GM12878 (cell line): ENCODE measurements around the gene BCR. TPM values are rescaled to one million over a fixed set of nuclear protein-coding genes. Genes with fewer than 3 reads are reported as not detected.

Experiments
- ATAC-seq: fragments of 200-7000 bp; cut with Tn5 transposase; 3 replicates; pipeline ENCODE4 v1.9.1; 2020; ENCODE audit warnings: mild to moderate bottlenecking, moderate library complexity
- BruUV-seq: library from RNA; stranded (reverse); fragments of 400-500 nt; replicated peaks from 2 replicates; lab custom pipeline; 2021; lab: Mats Ljungman, UMichigan
- CTCF ChIA-PET: fragments of 300-600 bp; sonication (Branson Sonifier 250); formaldehyde crosslinking; extraction: SDS; loops from one replicate; lab custom pipeline; 2021; ENCODE audit warnings: inconsistent platforms; lab: Yijun Ruan, JAX
- POLR2A ChIA-PET: fragments of 350-600 bp; formaldehyde crosslinking; extraction: SDS; loops from one replicate; lab custom pipeline; 2021; ENCODE audit warnings: inconsistent platforms; lab: Charles Lee
- RAD21 ChIA-PET: fragments of 300-600 bp; sonication (Branson Sonifier 250); formaldehyde crosslinking; loops from one replicate; lab custom pipeline; 2023; ENCODE audit warnings: antibody characterized with exemption; ENCODE audit not compliant: unreplicated experiment; lab: Charles Lee
- SMC1A ChIA-PET: fragments of 300-600 bp; sonication (Branson Sonifier 250); formaldehyde crosslinking; loops from one replicate; lab custom pipeline; 2023; ENCODE audit not compliant: unreplicated experiment, uncharacterized antibody; lab: Charles Lee
- DNase-seq: peaks from one replicate; pipeline ENCODE4 v3.0.0-alpha.2; 2011; ENCODE audit warnings: low read depth, low spot score
- FAIRE-seq: peaks from 3 replicates; lab custom pipeline; 2011; peaks lifted over from hg19 to GRCh38; lab: Jason Lieb, UNC
- H2AFZ ChIP-seq: 2 replicates; pipeline ENCODE4 v1.6.0; 2011; ENCODE audit warnings: low read depth, low read length, control low read depth; ENCODE audit not compliant: control insufficient read depth
- H3K27ac ChIP-seq: 2 replicates; pipeline ENCODE4 v1.5.1; 2011; ENCODE audit warnings: control low read depth; ENCODE audit not compliant: control insufficient read depth, insufficient read depth
- H3K27me3 ChIP-seq, 2 experiments: replicated peaks in 1 of 2; 2 replicates each; pipeline versions ENCODE4 v1.6.0 to v1.6.1; 2011; ENCODE audit warnings: low read length in 1 of 2; ENCODE audit not compliant: control insufficient read depth in 2 of 2, insufficient read depth in 2 of 2
- H3K36me3 ChIP-seq, 2 experiments: 2 replicates each; pipeline ENCODE4 v1.5.1; 2011; ENCODE audit warnings: low read length in 1 of 2; ENCODE audit not compliant: control insufficient read depth in 2 of 2, insufficient read depth in 2 of 2
- H3K4me1 ChIP-seq: 2 replicates; pipeline ENCODE4 v1.6.1; 2011; ENCODE audit warnings: mild to moderate bottlenecking, low read length, moderate library complexity, mixed read lengths; ENCODE audit not compliant: control insufficient read depth, insufficient read depth
- H3K4me2 ChIP-seq: 2 replicates; pipeline ENCODE4 v1.6.0; 2011; ENCODE audit warnings: control low read depth; ENCODE audit not compliant: control insufficient read depth, insufficient read depth
- H3K4me3 ChIP-seq: fragments of 200-600 bp; sonication (generic); 2 replicates; pipeline ENCODE4 v1.5.1; 2016
- H3K79me2 ChIP-seq: 2 replicates; pipeline ENCODE4 v1.6.0; 2011; ENCODE audit warnings: low read length; ENCODE audit not compliant: control insufficient read depth, insufficient read depth
- H3K9ac ChIP-seq: 2 replicates; pipeline ENCODE4 v1.8.0; 2011; ENCODE audit warnings: low read length, control low read depth, mixed read lengths; ENCODE audit not compliant: control insufficient read depth, insufficient read depth
- H3K9me3 ChIP-seq: replicated peaks from 3 replicates; pipeline ENCODE4 v1.5.1; 2011; ENCODE audit warnings: mild to moderate bottlenecking, low read length; ENCODE audit not compliant: control insufficient read depth, insufficient read depth
- H4K20me1 ChIP-seq: 2 replicates; pipeline ENCODE4 v1.6.0; 2011; ENCODE audit not compliant: control insufficient read depth, insufficient read depth
- ATF7 ChIP-seq: fragments of 450-650 bp; IDR thresholded peaks from 2 replicates; pipeline ENCODE4 v1.6.1; 2016; ENCODE audit warnings: low read depth, mild to moderate bottlenecking
- CEBPB ChIP-seq, 2 experiments: fragments of 150-350 bp in 1 of 2; IDR thresholded peaks; 2 replicates each; pipeline ENCODE4 v1.6.1; 2012 to 2014; ENCODE audit warnings: low read depth in 2 of 2, low read length in 2 of 2, borderline replicate concordance in 1 of 2, inconsistent platforms in 1 of 2
- E2F4 ChIP-seq: IDR thresholded peaks from 2 replicates; pipeline ENCODE4 v1.6.1; 2012; ENCODE audit warnings: low read depth, low read length, improper control_type of control experiment
- EGR1 ChIP-seq, 2 experiments: IDR thresholded peaks; 1 replicate in 1 of 2; 2 replicates in 1 of 2; pipeline ENCODE4 v1.6.1; 2011 to 2012; ENCODE audit warnings: low read depth in 2 of 2, low read length in 2 of 2, borderline replicate concordance in 1 of 2, mild to moderate bottlenecking in 1 of 2, moderate library complexity in 1 of 2
- HSF1 ChIP-seq: fragments of 150-350 bp; IDR thresholded peaks from 2 replicates; pipeline ENCODE4 v1.6.1; 2014; ENCODE audit warnings: mild to moderate bottlenecking, low read depth, low read length
- KLF5 ChIP-seq: fragments of 450-650 bp; IDR thresholded peaks from 2 replicates; pipeline ENCODE4 v1.6.1; 2014; ENCODE audit warnings: mild to moderate bottlenecking; ENCODE audit not compliant: partially characterized antibody
- MYC ChIP-seq: IDR thresholded peaks from 2 replicates; pipeline ENCODE4 v1.6.1; 2011; ENCODE audit warnings: mild to moderate bottlenecking, low read length, moderate library complexity, inconsistent platforms; ENCODE audit not compliant: insufficient read depth, insufficient replicate concordance, insufficient read length, severe bottlenecking
- NFIC ChIP-seq: IDR thresholded peaks from 2 replicates; pipeline ENCODE4 v1.6.1; 2012; ENCODE audit warnings: low read depth, mild to moderate bottlenecking, inconsistent platforms, low read length, moderate library complexity
- NR2C2 ChIP-seq: IDR thresholded peaks from 2 replicates; pipeline ENCODE4 v1.6.1; 2011; ENCODE audit warnings: borderline replicate concordance, low read depth; ENCODE audit not compliant: control insufficient read depth, insufficient read length
- POLR2AphosphoS5 ChIP-seq: IDR thresholded peaks from 2 replicates; pipeline ENCODE4 v1.6.1; 2011; ENCODE audit warnings: mild to moderate bottlenecking, low read length, inconsistent platforms
- RCOR1 ChIP-seq: conservative IDR thresholded peaks from 2 replicates; pipeline ENCODE4 v1.6.1; 2012; ENCODE audit warnings: low read depth, low read length, improper control_type of control experiment
- SKIL ChIP-seq: fragments of 450-650 bp; IDR thresholded peaks from 2 replicates; pipeline ENCODE4 v1.6.1; 2017; ENCODE audit warnings: mild to moderate bottlenecking, low read depth, inconsistent platforms; ENCODE audit not compliant: poor library complexity, severe bottlenecking
- SP1 ChIP-seq: IDR thresholded peaks from one replicate; pipeline ENCODE4 v1.6.1; 2011; ENCODE audit warnings: low read depth, low read length
- ZBTB40 ChIP-seq: fragments of 450-650 bp; IDR thresholded peaks from 2 replicates; pipeline ENCODE4 v1.6.1; 2016; ENCODE audit warnings: mild to moderate bottlenecking, moderate library complexity, borderline replicate concordance
- ZNF207 ChIP-seq: fragments of 450-650 bp; IDR thresholded peaks from 2 replicates; pipeline ENCODE4 v1.6.1; 2014; ENCODE audit warnings: antibody characterized with exemption, mild to moderate bottlenecking, borderline replicate concordance
- ZNF274 ChIP-seq: IDR thresholded peaks from one replicate; pipeline ENCODE4 v1.8.0; 2011; ENCODE audit not compliant: insufficient read length, insufficient read depth
- WGBS: methylation state at CpG from one replicate; pipeline ENCODE4 v1.1.6; 2016; ENCODE audit warnings: low lambda C conversion rate; ENCODE audit not compliant: insufficient replicate concordance, insufficient coverage; ENCODE audit errors: missing lambda C conversion rate; 5-methylcytosine and 5-hydroxymethylcytosine counted together
- in situ Hi-C: fragments of 300-500 bp; cut with MboI; formaldehyde crosslinking; loops from 9 replicates; pipeline ENCODE4 v1.14.3; 2018; ENCODE audit warnings: mixed read lengths
- intact Hi-C: fragments of 100-400 bp; cut with micrococcal nuclease; formaldehyde crosslinking; loops from one replicate; pipeline ENCODE4 v1.14.2; 2022; ENCODE audit not compliant: unreplicated experiment
- polyA plus RNA-seq, 11 experiments: library from polyadenylated mRNA; depleted of rRNA in 4 of 11; unstranded in 6 of 11; stranded (reverse) in 5 of 11; fragments of >200 nt; fragmentation: Nextera tagmentation in 4 of 11; fragmentation: Illumina TruSeq in 1 of 11; extraction: Ambion mirVana in 4 of 11; extraction: Trizol in 1 of 11; gene quantifications; 1 replicate in 1 of 11; 2 replicates in 10 of 11; pipeline versions ENCODE4 v1.2.1 to v1.2.3, GENCODE V29; 2011 to 2016; ENCODE audit warnings: inconsistent platforms in 2 of 11, missing spikeins in 2 of 11, low read depth in 1 of 11
- total RNA-seq, 4 experiments: library from RNA; depleted of rRNA in 3 of 4; stranded (reverse); fragments of >200 nt in 3 of 4; fragmentation: Illumina TruSeq in 1 of 4; extraction: Trizol in 1 of 4; gene quantifications; 2 replicates each; pipeline versions ENCODE4 v1.2.1 to v1.2.3, GENCODE V29; 2013 to 2021

The BCR gene
- total and polyA plus RNA-seq, 10 of the 15 experiments (the other 5 are each of a cell fraction or from before 2014, with no cell fraction given): 1.7 to 64.7 (median 18.4) TPM

- FAIRE-seq (no peak), DNase-seq (no peak), ATAC-seq (no peak)
- Histone ChIP-seq H3K4me1 (no peaks in the 10 kb centered on the region), H2AFZ (no peak overlapping the region), H3K36me3 (no peaks in the 10 kb centered on the region), H3K9ac (no peak overlapping the region), H4K20me1 (no peaks in the 10 kb centered on the region), H3K27ac (no peak overlapping the region), H3K4me2 (no peak overlapping the region), H3K4me3 (no peak overlapping the region), H3K9me3 (no peaks in the 10 kb centered on the region), H3K79me2 (no peaks in the 10 kb centered on the region), H3K27me3 (peaks cover 0 to 4% of the 10 kb centered on the region in 2 experiments; a peak in 3 of 4 replicates)
- 0% methylated on average over 1 of the region's 1 CpG for WGBS
- intact Hi-C loops: no loop called here
- ChIA-PET CTCF (no interaction called here), RAD21 (no interaction called here), SMC1A (no interaction called here), POLR2A (no interaction called here)
- no TSS peak for BruUV-seq
- in situ Hi-C loops: no loop called here
- no peak for TF ChIP-seq MYC
- no peak for TF ChIP-seq RCOR1
- TF ChIP-seq NFIC: no peak
- TF ChIP-seq EGR1 (IDR thresholded peaks at IDR 0.05; ENCODE audit: borderline replicate concordance in 1 of 2, low read depth in 2 of 2, low read length in 2 of 2): no peak
- TF ChIP-seq SKIL: no peak
- TF ChIP-seq SP1: no peak
- no peak for TF ChIP-seq ATF7
- TF ChIP-seq ZBTB40: no peak
- no peak for TF ChIP-seq KLF5
- TF ChIP-seq ZNF207: no peak
- TF ChIP-seq E2F4: no peak
- no peak for TF ChIP-seq POLR2AphosphoS5
- TF ChIP-seq NR2C2: no peak
- TF ChIP-seq ZNF274: no peak
- TF ChIP-seq CEBPB (IDR thresholded peaks at IDR 0.05; ENCODE audit: borderline replicate concordance in 1 of 2, low read depth in 2 of 2, low read length in 2 of 2): no peak
- no peak for TF ChIP-seq HSF1
These were observed 173.4 kb downstream of the BCR start for GRCh38 chr22:23353696-23354095.
